H1 (cell line): ENCODE measurements around the gene HOXD4. TPM values are rescaled to one million over a fixed set of nuclear protein-coding genes. Genes with fewer than 3 reads are reported as not detected.

Source experiments
- CTCF ChIA-PET: fragments of 300-600 bp; sonication (Branson Sonifier 250); formaldehyde crosslinking; loops from one replicate; lab custom pipeline; 2021; ENCODE audit not compliant: partially characterized antibody; lab: Charles Lee
- POLR2A ChIA-PET: fragments of 300-600 bp; sonication (Branson Sonifier 250); formaldehyde crosslinking; loops from one replicate; lab custom pipeline; 2021; ENCODE audit warnings: inconsistent platforms; ENCODE audit not compliant: partially characterized antibody; lab: Charles Lee
- DNase-seq, 2 experiments: peaks; one replicate each; pipeline versions ENCODE4 v3.0.0 to v3.0.0-alpha.2; 2010 to 2022; ENCODE audit warnings: low spot score in 2 of 2, low read depth in 1 of 2, mixed read lengths in 1 of 2
- FAIRE-seq: peaks from 2 replicates; lab custom pipeline; 2011; peaks lifted over from hg19 to GRCh38; lab: Jason Lieb, UNC
- H2AFZ ChIP-seq: 2 replicates; pipeline ENCODE4 v1.8.1; 2012; ENCODE audit warnings: low read length, inconsistent platforms
- H2AK5ac ChIP-seq: 2 replicates; pipeline ENCODE4 v1.6.1; 2013; ENCODE audit warnings: low read depth, low read length
- H2BK120ac ChIP-seq: replicated peaks from 2 replicates; pipeline ENCODE3; 2013; ENCODE audit warnings: low read depth, low read length, inconsistent platforms
- H2BK12ac ChIP-seq: 2 replicates; pipeline ENCODE4 v1.6.1; 2013; ENCODE audit warnings: low read depth, low read length
- H2BK15ac ChIP-seq: 2 replicates; pipeline ENCODE4 v1.6.1; 2013; ENCODE audit warnings: low read length
- H2BK20ac ChIP-seq: 2 replicates; pipeline ENCODE4 v1.6.1; 2013; ENCODE audit warnings: low read length
- H2BK5ac ChIP-seq: 2 replicates; pipeline ENCODE4 v1.6.1; 2013; ENCODE audit warnings: low read depth, low read length
- H3K14ac ChIP-seq: 2 replicates; pipeline ENCODE4 v1.6.1; 2013; ENCODE audit warnings: inconsistent platforms; ENCODE audit not compliant: insufficient read length
- H3K18ac ChIP-seq: 2 replicates; pipeline ENCODE4 v1.6.1; 2013; ENCODE audit warnings: low read length; ENCODE audit errors: extremely low read depth
- H3K23ac ChIP-seq: 2 replicates; pipeline ENCODE4 v1.6.1; 2013; ENCODE audit warnings: inconsistent platforms; ENCODE audit not compliant: insufficient read length
- H3K23me2 ChIP-seq: 2 replicates; pipeline ENCODE4 v1.6.1; 2013; ENCODE audit warnings: low read depth, low read length
- H3K27ac ChIP-seq: 2 replicates; pipeline ENCODE4 v1.6.1; 2011; ENCODE audit warnings: low read depth, low read length, inconsistent platforms
- H3K27me3 ChIP-seq, 4 experiments: replicated peaks in 1 of 4; 1 replicate in 1 of 4; 2 replicates in 3 of 4; pipeline versions ENCODE4 v1.6.1 to v1.8.1; 2011 to 2013; ENCODE audit warnings: low read length in 3 of 4, mild to moderate bottlenecking in 3 of 4, inconsistent platforms in 2 of 4, mixed read lengths in 2 of 4, moderate library complexity in 1 of 4; ENCODE audit not compliant: control insufficient read depth in 3 of 4, insufficient read depth in 3 of 4; ENCODE audit errors: extremely low read depth in 1 of 4
- H3K36me3 ChIP-seq, 4 experiments: 2 replicates each; pipeline versions ENCODE4 v1.6.1 to v1.8.1; 2011 to 2013; ENCODE audit warnings: mild to moderate bottlenecking in 4 of 4, low read length in 3 of 4, moderate library complexity in 2 of 4, control low read depth in 1 of 4, inconsistent platforms in 1 of 4; ENCODE audit not compliant: insufficient read depth in 4 of 4, control insufficient read depth in 2 of 4
- H3K4ac ChIP-seq: replicated peaks from 2 replicates; pipeline ENCODE3; 2013; ENCODE audit warnings: low read length, low read depth, mixed read lengths, inconsistent platforms; ENCODE audit not compliant: insufficient read length
- H3K4me1 ChIP-seq, 4 experiments: replicated peaks in 1 of 4; 1 replicate in 1 of 4; 2 replicates in 3 of 4; pipeline versions ENCODE4 v1.6.1 to v1.8.1; 2011 to 2013; ENCODE audit warnings: low read length in 3 of 4, inconsistent platforms in 2 of 4, mixed read lengths in 1 of 4; ENCODE audit not compliant: insufficient read depth in 4 of 4, control insufficient read depth in 3 of 4
- H3K4me2 ChIP-seq, 2 experiments: 2 replicates each; pipeline versions ENCODE4 v1.6.1 to v1.8.1; 2011 to 2013; ENCODE audit warnings: low read depth in 2 of 2, low read length in 2 of 2, control low read depth in 1 of 2, inconsistent platforms in 1 of 2, mild to moderate bottlenecking in 1 of 2; ENCODE audit not compliant: insufficient read depth in 1 of 2
- H3K4me3 ChIP-seq, 4 experiments: fragments of 200-600, 300-600 bp in 1 of 4; sonication (generic), shearing (Covaris generic), sonication (Bioruptor Twin) in 1 of 4; 2 replicates each; pipeline versions ENCODE4 v1.5.1 to v1.8.1; 2011 to 2016; ENCODE audit warnings: low read length in 4 of 4, low read depth in 3 of 4, control low read depth in 2 of 4, inconsistent platforms in 2 of 4, mild to moderate bottlenecking in 2 of 4, mixed read lengths in 1 of 4, moderate library complexity in 1 of 4; ENCODE audit not compliant: insufficient read depth in 2 of 4; ENCODE audit errors: extremely low read depth in 1 of 4
- H3K56ac ChIP-seq: replicated peaks from 2 replicates; pipeline ENCODE3; 2013; ENCODE audit warnings: low read depth, mild to moderate bottlenecking, mixed read lengths, low read length, inconsistent platforms; ENCODE audit not compliant: insufficient read length
- H3K79me1 ChIP-seq: 2 replicates; pipeline ENCODE4 v1.6.1; 2013; ENCODE audit warnings: low read depth, low read length, control low read depth
- H3K79me2 ChIP-seq, 2 experiments: 2 replicates each; pipeline versions ENCODE4 v1.6.1 to v1.8.1; 2012 to 2013; ENCODE audit warnings: low read length in 2 of 2, mild to moderate bottlenecking in 2 of 2, inconsistent platforms in 1 of 2; ENCODE audit not compliant: insufficient read depth in 2 of 2, control insufficient read depth in 1 of 2
- H3K9ac ChIP-seq, 4 experiments: replicated peaks in 1 of 4; 1 replicate in 1 of 4; 2 replicates in 3 of 4; pipeline versions ENCODE4 v1.6.1 to v1.8.1; 2011 to 2013; ENCODE audit warnings: low read depth in 3 of 4, low read length in 3 of 4, control low read depth in 2 of 4, mild to moderate bottlenecking in 2 of 4, moderate library complexity in 2 of 4, inconsistent platforms in 1 of 4; ENCODE audit errors: extremely low read depth in 1 of 4
- H3K9me3 ChIP-seq, 2 experiments: 2 replicates each; pipeline versions ENCODE4 v1.6.1 to v1.8.1; 2012 to 2013; ENCODE audit warnings: mild to moderate bottlenecking in 2 of 2, moderate library complexity in 2 of 2, control low read depth in 1 of 2, inconsistent platforms in 1 of 2, low read depth in 1 of 2, low read length in 1 of 2, mixed read lengths in 1 of 2; ENCODE audit not compliant: insufficient read depth in 2 of 2
- H4K20me1 ChIP-seq, 2 experiments: replicated peaks in 1 of 2; 2 replicates each; pipeline versions ENCODE3 to v1.8.1; 2011 to 2013; ENCODE audit warnings: inconsistent platforms in 2 of 2, low read length in 2 of 2, mild to moderate bottlenecking in 1 of 2; ENCODE audit not compliant: insufficient read depth in 2 of 2, control insufficient read depth in 1 of 2
- H4K5ac ChIP-seq: 2 replicates; pipeline ENCODE4 v1.6.1; 2013; ENCODE audit warnings: low read length, low read depth, mixed read lengths, inconsistent platforms; ENCODE audit not compliant: insufficient read length
- H4K8ac ChIP-seq: 2 replicates; pipeline ENCODE4 v1.8.0; 2013; ENCODE audit warnings: mild to moderate bottlenecking, moderate library complexity, low read length, inconsistent platforms; ENCODE audit not compliant: insufficient read depth; ENCODE audit errors: extremely low read depth
- H4K91ac ChIP-seq: replicated peaks from 2 replicates; pipeline ENCODE3; 2013; ENCODE audit warnings: low read length, mixed read lengths, inconsistent platforms; ENCODE audit not compliant: insufficient read length
- CHD2 ChIP-seq: IDR thresholded peaks from 2 replicates; pipeline ENCODE4 v1.6.1; 2012; ENCODE audit warnings: low read length, improper control_type of control experiment
- E2F6 ChIP-seq: IDR thresholded peaks from 2 replicates; pipeline ENCODE4 v1.6.1; 2012; ENCODE audit warnings: inconsistent platforms
- EP300 ChIP-seq, 2 experiments: IDR thresholded peaks; 1 replicate in 1 of 2; 2 replicates in 1 of 2; pipeline ENCODE4 v1.6.1; 2011 to 2012; ENCODE audit warnings: low read depth in 2 of 2, low read length in 2 of 2, mild to moderate bottlenecking in 2 of 2, borderline replicate concordance in 1 of 2, inconsistent platforms in 1 of 2, moderate library complexity in 1 of 2
- MAX ChIP-seq: IDR thresholded peaks from 2 replicates; pipeline ENCODE4 v1.6.1; 2012; ENCODE audit warnings: inconsistent platforms
- RAD21 ChIP-seq, 2 experiments: IDR thresholded peaks in 1 of 2; conservative IDR thresholded peaks in 1 of 2; 2 replicates each; pipeline ENCODE4 v1.6.1; 2011; ENCODE audit warnings: low read depth in 2 of 2, low read length in 2 of 2, improper control_type of control experiment in 1 of 2, inconsistent platforms in 1 of 2, mild to moderate bottlenecking in 1 of 2, moderate library complexity in 1 of 2
- RBBP5 ChIP-seq: IDR thresholded peaks from 2 replicates; pipeline ENCODE4 v1.7.1; 2012; ENCODE audit warnings: low read depth, mild to moderate bottlenecking, inconsistent platforms, low read length, moderate library complexity, borderline replicate concordance
- SAP30 ChIP-seq: fragments of 300-600 bp; sonication (generic); IDR thresholded peaks from 2 replicates; pipeline ENCODE4 v1.7.1; 2012; ENCODE audit warnings: low read length, moderate library complexity, mild to moderate bottlenecking, inconsistent platforms; ENCODE audit not compliant: insufficient read depth, insufficient replicate concordance
- TCF12 ChIP-seq: IDR thresholded peaks from 2 replicates; pipeline ENCODE4 v1.6.1; 2011; ENCODE audit warnings: low read depth, mild to moderate bottlenecking, low read length
- WGBS, 2 experiments: shearing (Covaris generic) in 1 of 2; methylation state at CpG; one replicate each; pipeline versions ENCODE4 v1.1.6 to v1.1.7; 2013 to 2015; ENCODE audit warnings: low lambda C conversion rate in 2 of 2, mixed read lengths in 2 of 2, inconsistent platforms in 1 of 2, low coverage in 1 of 2, missing lambda C conversion rate in 1 of 2; ENCODE audit not compliant: insufficient replicate concordance in 2 of 2, insufficient coverage in 1 of 2, insufficient read length in 1 of 2; ENCODE audit errors: extremely low coverage in 1 of 2, missing lambda C conversion rate in 1 of 2; 5-methylcytosine and 5-hydroxymethylcytosine counted together
- polyA plus RNA-seq, 7 experiments: library from polyadenylated mRNA; depleted of rRNA in 3 of 7; stranded (reverse) in 5 of 7; unstranded in 2 of 7; fragments of >200 nt in 5 of 7; fragments of 200-250 nt in 2 of 7; gene quantifications; 1 replicate in 5 of 7; 2 replicates in 1 of 7; 4 replicates in 1 of 7; pipeline versions ENCODE4 v1.2.1 to v1.2.3, GENCODE V29; 2011 to 2013; ENCODE audit warnings: missing spikeins in 2 of 7, mixed read lengths in 2 of 7
- total RNA-seq: library from RNA; stranded (reverse); fragmentation: NEBNext Ultra II Directional; extraction: Animal tissue kit (Norgen Biotek cat#: 25700); gene quantifications from 2 replicates; pipeline ENCODE4 v1.2.1, GENCODE V29; 2021

HOXD4 gene
- total and polyA plus RNA-seq, 2 of the 8 experiments (the other 6 are each of a cell fraction or from before 2014, with no cell fraction given): not detected

- Histone ChIP-seq H4K91ac (no peak within 1 kb of the TSS), H2BK12ac (no peak within 1 kb of the TSS), H3K4me3 (peak within 1 kb of the TSS in 3 of 4 experiments; percentile 6 to 44 (median 23); a peak in 3 of 8 replicates), H3K18ac (no peak within 1 kb of the TSS; the same call in 1 of the 2 replicates), H3K79me2 (no peaks in the 10 kb centered on the region), H3K14ac (no peak within 1 kb of the TSS), H2AFZ (no peak within 1 kb of the TSS), H3K23me2 (no peaks in the 10 kb centered on the region; the same call in 1 of the 2 replicates), H2BK15ac (no peak within 1 kb of the TSS), H4K8ac (no peak within 1 kb of the TSS; the same call in 1 of the 2 replicates), H3K79me1 (no peaks in the 10 kb centered on the region), H3K4ac (no peak within 1 kb of the TSS), H2BK120ac (no peak within 1 kb of the TSS), H3K27me3 (peaks cover 92 to 100% (median 99%) of the 10 kb centered on the region in 4 experiments), H3K27ac (no peak within 1 kb of the TSS), H3K9me3 (peaks cover 0 to 16% of the 10 kb centered on the region in 2 experiments; a peak in 2 of 4 replicates), H2BK5ac (no peak within 1 kb of the TSS), H2AK5ac (no peak within 1 kb of the TSS), H3K36me3 (peaks cover 0 to 13% (median 0%) of the 10 kb centered on the region in 4 experiments; a peak in 1 of 8 replicates), H3K4me1 (peaks cover 0 to 5% (median under 1%) of the 10 kb centered on the region in 4 experiments; a peak in 4 of 7 replicates), H4K5ac (no peak within 1 kb of the TSS), H4K20me1 (peaks cover 21 to 34% of the 10 kb centered on the region in 2 experiments), H3K23ac (no peak within 1 kb of the TSS), H3K56ac (no peak within 1 kb of the TSS), H3K4me2 (peak within 1 kb of the TSS; percentile 37 to 60), H2BK20ac (no peak within 1 kb of the TSS), H3K9ac (no peak within 1 kb of the TSS)
- FAIRE-seq: no peak
- POLR2A ChIA-PET: no interaction called here
- CTCF ChIA-PET: interaction anchor here (0.8 to 5.1 kb wide), 6 partner anchors 11 to 45 kb away, joined by 3 to 19 read pairs (median 5); no protein-coding TSS in a partner anchor
- WGBS, 2 experiments: 7% methylated on average over 56 of the region's 66 CpGs; no CpG with 5 or more reads in 1 of the 2 experiments
- peak in 1 of 2 experiments; percentile 82 for DNase-seq
- TF ChIP-seq E2F6 (peak; percentile 63), RAD21 (IDR thresholded peaks at IDR 0.05 in 1 of 2, conservative IDR thresholded peaks at IDR 0.05 in 1 of 2; ENCODE audit: low read depth in 2 of 2, low read length in 2 of 2) (peak; percentile 67 to 74), MAX (peak; percentile 90), RBBP5 (no peak), SAP30 (no peak), EP300 (IDR thresholded peaks at IDR 0.05; ENCODE audit: borderline replicate concordance in 1 of 2, low read depth in 2 of 2, low read length in 2 of 2) (no peak), TCF12 (no peak), CHD2 (peak; percentile 22; the same call in 1 of the 2 replicates)
Observed at GRCh38 chr2:176115883-176116813, 35.2 kb upstream of the HOXD4 start, which contains the start of gene HOXD10. HOXD10 (plus strand) TSS chr2:176116778; CDS start chr2:176116834, 56 bp downstream.
